NT2/D1 (cell line): Measurements from ENCODE around the gene GRK5.

ENCODE experiments used
- SUZ12 ChIP-seq: IDR thresholded peaks from 2 replicates; pipeline ENCODE4 v1.6.1; 2011; ENCODE audit not compliant: insufficient read length, insufficient read depth; ENCODE audit errors: extremely low read depth
- YY1 ChIP-seq: IDR thresholded peaks from 2 replicates; pipeline ENCODE4 v1.6.1; 2011; ENCODE audit not compliant: insufficient read length, insufficient read depth
- ZNF274 ChIP-seq: IDR thresholded peaks from 2 replicates; pipeline ENCODE4 v1.6.1; 2011; ENCODE audit warnings: mild to moderate bottlenecking, low read depth, low read length

GRCh38 chr10:119406601-119407253 lies 199.4 kb downstream of the GRK5 start:
- TF ChIP-seq SUZ12: no peak
- no peak for TF ChIP-seq YY1
- TF ChIP-seq ZNF274: no peak
